ENCODE measurements around the gene RGSL1. TPM values are rescaled to one million over a fixed set of nuclear protein-coding genes. Genes with fewer than 3 reads are reported as not detected.

RGSL1 gene
- total RNA-seq, 2 experiments from 2014 or later, result not detected

DNA sequence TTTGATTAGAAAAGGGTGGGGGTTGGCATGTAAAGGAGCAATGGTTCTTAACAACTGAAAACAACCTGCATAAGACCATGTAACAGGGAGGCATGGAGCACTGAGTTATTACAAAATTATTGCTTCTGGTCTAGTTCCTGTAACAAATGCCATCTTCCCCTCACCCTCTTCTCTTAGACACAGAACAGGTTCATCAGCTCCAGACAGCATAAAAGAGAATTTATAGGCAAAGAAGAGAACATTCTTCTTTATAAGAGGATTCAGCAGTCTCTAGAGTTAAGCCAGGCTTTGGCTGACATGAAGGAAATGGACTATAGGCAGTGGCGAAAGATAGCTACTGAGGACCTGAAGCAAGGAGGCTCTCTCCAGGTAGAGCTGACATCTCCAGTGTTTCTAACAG, 38.9 kb downstream of the RGSL1 start:
- no peaks in the 10 kb centered on the region for H3K4me1 ChIP-seq (ENCODE audit: insufficient read depth, low read length)
- intact Hi-C loops (cut with DNase I, micrococcal nuclease), result no loop called here
- no peaks in the 10 kb centered on the region for H3K36me3 ChIP-seq (ENCODE audit: insufficient read depth, low read length)
- no peaks in the 10 kb centered on the region for H3K4me1 Mint-ChIP-seq (ENCODE audit: low read depth)
- POLR2A ChIA-PET, result no interaction called here
- H3K27ac Mint-ChIP-seq, result no peak overlapping the region
- DNase-seq, result no peak
- no peaks in the 10 kb centered on the region for H3K9me3 ChIP-seq (ENCODE audit: control insufficient read depth in 1 of 2, insufficient read depth in 1 of 2, low read length in 2 of 2)
- no peak overlapping the region for H3K27ac ChIP-seq (ENCODE audit: low read depth in 1 of 2, low read length in 2 of 2)
- no peak overlapping the region for H3K4me3 Mint-ChIP-seq
- H3K4me3 ChIP-seq (ENCODE audit: low read length), result no peak overlapping the region
- H3K9me3 Mint-ChIP-seq, result no peaks in the 10 kb centered on the region
- CTCF ChIA-PET, result no interaction called here
- H3K27me3 ChIP-seq (ENCODE audit: control insufficient read depth in 1 of 2, insufficient read depth in 2 of 2, low read length in 2 of 2), result no peaks in the 10 kb centered on the region
- TF ChIP-seq, protein P1, sequence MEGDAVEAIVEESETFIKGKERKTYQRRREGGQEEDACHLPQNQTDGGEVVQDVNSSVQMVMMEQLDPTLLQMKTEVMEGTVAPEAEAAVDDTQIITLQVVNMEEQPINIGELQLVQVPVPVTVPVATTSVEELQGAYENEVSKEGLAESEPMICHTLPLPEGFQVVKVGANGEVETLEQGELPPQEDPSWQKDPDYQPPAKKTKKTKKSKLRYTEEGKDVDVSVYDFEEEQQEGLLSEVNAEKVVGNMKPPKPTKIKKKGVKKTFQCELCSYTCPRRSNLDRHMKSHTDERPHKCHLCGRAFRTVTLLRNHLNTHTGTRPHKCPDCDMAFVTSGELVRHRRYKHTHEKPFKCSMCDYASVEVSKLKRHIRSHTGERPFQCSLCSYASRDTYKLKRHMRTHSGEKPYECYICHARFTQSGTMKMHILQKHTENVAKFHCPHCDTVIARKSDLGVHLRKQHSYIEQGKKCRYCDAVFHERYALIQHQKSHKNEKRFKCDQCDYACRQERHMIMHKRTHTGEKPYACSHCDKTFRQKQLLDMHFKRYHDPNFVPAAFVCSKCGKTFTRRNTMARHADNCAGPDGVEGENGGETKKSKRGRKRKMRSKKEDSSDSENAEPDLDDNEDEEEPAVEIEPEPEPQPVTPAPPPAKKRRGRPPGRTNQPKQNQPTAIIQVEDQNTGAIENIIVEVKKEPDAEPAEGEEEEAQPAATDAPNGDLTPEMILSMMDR (IDR thresholded peaks at IDR 0.05), result no peak
- ATAC-seq (ENCODE audit: poor library complexity), result no peak
- H3K27me3 Mint-ChIP-seq, result peaks cover 12% of the 10 kb centered on the region
- H3K36me3 Mint-ChIP-seq (ENCODE audit: low read depth), result no peaks in the 10 kb centered on the region

GRCh38 chr1:182493063-182493462, 43.1 kb downstream of the RGSL1 start:
- no peak overlapping the region for H3K4me3 Mint-ChIP-seq
- peaks cover 5% of the 10 kb centered on the region for H3K27me3 Mint-ChIP-seq
- H3K36me3 Mint-ChIP-seq (ENCODE audit: low read depth), result no peaks in the 10 kb centered on the region
- Histone ChIP-seq H3K36me3 (ENCODE audit: insufficient read depth, low read length) (no peaks in the 10 kb centered on the region), H3K4me3 (ENCODE audit: low read length) (no peak overlapping the region), H3K27me3 (ENCODE audit: control insufficient read depth in 1 of 2, insufficient read depth in 2 of 2, low read length in 2 of 2) (no peaks in the 10 kb centered on the region), H3K27ac (ENCODE audit: low read depth in 1 of 2, low read length in 2 of 2) (no peak overlapping the region), H3K4me1 (ENCODE audit: insufficient read depth, low read length) (no peaks in the 10 kb centered on the region), H3K9me3 (ENCODE audit: control insufficient read depth in 1 of 2, insufficient read depth in 1 of 2, low read length in 2 of 2) (no peaks in the 10 kb centered on the region)
- TF ChIP-seq, protein P1 (IDR thresholded peaks at IDR 0.05), result no peak
- H3K27ac Mint-ChIP-seq, result no peak overlapping the region
- H3K9me3 Mint-ChIP-seq, result no peaks in the 10 kb centered on the region
- peak in 1 of 14 experiments; percentile 5 for DNase-seq
- POLR2A ChIA-PET, result no interaction called here
- H3K4me1 Mint-ChIP-seq (ENCODE audit: low read depth), result no peaks in the 10 kb centered on the region
- CTCF ChIA-PET, result no interaction called here
- ATAC-seq (ENCODE audit: poor library complexity), result no peak
- intact Hi-C loops (cut with DNase I, micrococcal nuclease), result no loop called here

- Mint-ChIP-seq H3K36me3 (ENCODE audit: low read depth) (no peaks in the 10 kb centered on the region), H3K4me3 (no peak overlapping the region), H3K4me1 (ENCODE audit: low read depth) (no peaks in the 10 kb centered on the region), H3K9me3 (no peaks in the 10 kb centered on the region), H3K27ac (no peak overlapping the region), H3K27me3 (peaks cover 5% of the 10 kb centered on the region)
- DNase-seq (no peak), ATAC-seq (ENCODE audit: poor library complexity) (no peak)
- no peaks in the 10 kb centered on the region for H3K4me1 ChIP-seq (ENCODE audit: insufficient read depth, low read length)
- ChIA-PET POLR2A (no interaction called here), CTCF (no interaction called here)
- H3K36me3 ChIP-seq (ENCODE audit: insufficient read depth, low read length), result no peaks in the 10 kb centered on the region
- H3K27ac ChIP-seq (ENCODE audit: low read depth in 1 of 2, low read length in 2 of 2), result no peak overlapping the region
- H3K4me3 ChIP-seq (ENCODE audit: low read length), result no peak overlapping the region
- H3K27me3 ChIP-seq (ENCODE audit: control insufficient read depth in 1 of 2, insufficient read depth in 2 of 2, low read length in 2 of 2), result no peaks in the 10 kb centered on the region
- no peaks in the 10 kb centered on the region for H3K9me3 ChIP-seq (ENCODE audit: control insufficient read depth in 1 of 2, insufficient read depth in 1 of 2, low read length in 2 of 2)
- TF ChIP-seq, protein P1 (IDR thresholded peaks at IDR 0.05), result no peak
- intact Hi-C loops (cut with DNase I, micrococcal nuclease), result no loop called here
Observed at GRCh38 chr1:182495002-182495401, 45.1 kb downstream of the RGSL1 start.

Data from CD4-positive, alpha-beta T cell (primary cell).